ENCODE data around the gene DLX6. TPM values are rescaled to one million over a fixed set of nuclear protein-coding genes. Genes with fewer than 3 reads are reported as not detected.

Gene DLX6
- total and polyA plus RNA-seq, 2 of the 8 experiments (the other 6 are each of a cell fraction or from before 2014, with no cell fraction given) = not detected

DNA sequence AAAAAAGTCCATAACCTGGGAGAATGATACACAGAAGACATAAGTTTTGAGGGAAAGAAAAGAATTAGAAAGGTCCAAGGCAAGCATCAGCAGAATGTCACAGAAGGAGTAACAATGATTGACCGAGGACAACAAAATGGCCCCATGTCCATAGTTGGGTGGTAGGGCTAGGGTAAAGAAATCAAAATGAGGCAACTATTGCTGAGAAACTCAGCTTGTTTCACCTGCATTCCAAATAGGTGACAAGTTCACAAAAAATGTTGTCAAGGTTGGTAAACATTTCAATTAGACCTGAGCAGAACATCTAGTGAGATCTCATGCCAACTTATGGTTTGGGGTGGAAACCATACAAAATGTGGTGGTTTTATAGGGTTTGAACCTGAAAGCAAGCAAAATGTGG is 22.8 kb upstream of the DLX6 start (continued):
- TF ChIP-seq ZNF274 (IDR thresholded peaks at IDR 0.05; ENCODE audit: borderline replicate concordance, extremely low read depth, low read length) = no peak
- TF ChIP-seq TAF7 (optimal IDR thresholded peaks at IDR 0.05; ENCODE audit: borderline replicate concordance, low read depth, low read length) = no peak
- TF ChIP-seq HDAC6 (IDR thresholded peaks at IDR 0.05; ENCODE audit: low read depth, low read length) = no peak
- TF ChIP-seq GTF2F1 (IDR thresholded peaks at IDR 0.05; ENCODE audit: borderline replicate concordance, low read depth, low read length) = no peak
- no peak for TF ChIP-seq TEAD4 (IDR thresholded peaks at IDR 0.05; ENCODE audit: low read depth, low read length)
- TF ChIP-seq TCF12 (IDR thresholded peaks at IDR 0.05; ENCODE audit: low read depth, low read length) = no peak
- no peak for TF ChIP-seq KDM5A (IDR thresholded peaks at IDR 0.05; ENCODE audit: low read length)
